ENCODE measurements around the gene TREX2. TPM values are rescaled to one million over a fixed set of nuclear protein-coding genes. Genes with fewer than 3 reads are reported as not detected.

The TREX2 gene
- total RNA-seq, 1 experiment from 2014 or later, result 1.1 TPM

- Histone ChIP-seq H3K79me1 (ENCODE audit: insufficient read depth, low read depth, low read length, poor library complexity, severe bottlenecking) (no peaks in the 10 kb centered on the region), H2BK120ac (ENCODE audit: low read depth, low read length, poor library complexity, severe bottlenecking) (no peak overlapping the region), H2AFZ (ENCODE audit: low read length) (no peak overlapping the region), H3K27me3 (ENCODE audit: insufficient read depth, low read length) (peaks cover 4% of the 10 kb centered on the region; the same call in 1 of the 2 replicates), H3K14ac (ENCODE audit: insufficient read depth, low read length) (no peak overlapping the region; the same call in 1 of the 2 replicates), H2BK20ac (ENCODE audit: low read depth, low read length, poor library complexity, severe bottlenecking) (no peak overlapping the region), H3K4me1 (ENCODE audit: insufficient read depth, low read length) (no peaks in the 10 kb centered on the region), H2BK12ac (ENCODE audit: insufficient read length, low read depth, low read length) (no peak overlapping the region), H3K9ac (ENCODE audit: extremely low read depth, insufficient read length, low read length) (no peak overlapping the region), H3K79me2 (ENCODE audit: insufficient read depth, low read length) (no peaks in the 10 kb centered on the region), H3K4ac (ENCODE audit: low read depth, low read length) (no peak overlapping the region), H3K23ac (ENCODE audit: insufficient read length, low read depth, low read length) (no peak overlapping the region), H3K23me2 (ENCODE audit: insufficient read length, low read depth, low read length, poor library complexity, severe bottlenecking) (no peaks in the 10 kb centered on the region), H2BK5ac (ENCODE audit: insufficient read length, low read length) (no peak overlapping the region), H4K8ac (replicated peaks; ENCODE audit: insufficient read length, low read depth, low read length) (no peak overlapping the region), H2BK15ac (ENCODE audit: low read depth, low read length) (no peak overlapping the region), H3K27ac (ENCODE audit: insufficient read length, low read depth, low read length) (no peak overlapping the region), H4K20me1 (ENCODE audit: control insufficient read depth, insufficient read depth, insufficient read length) (no peaks in the 10 kb centered on the region), H3K9me3 (ENCODE audit: control insufficient read depth, low read depth, low read length) (peaks cover 41% of the 10 kb centered on the region), H4K5ac (ENCODE audit: insufficient read length, low read depth, low read length) (no peak overlapping the region), H3K56ac (ENCODE audit: insufficient read length, low read depth, low read length) (no peak overlapping the region), H3K4me2 (ENCODE audit: insufficient read depth, insufficient read length, low read length) (no peak overlapping the region), H4K91ac (ENCODE audit: insufficient read length, low read depth, low read length) (no peak overlapping the region), H3T11ph (ENCODE audit: low read length) (no peak overlapping the region), H3K18ac (ENCODE audit: insufficient read length, low read depth, low read length) (no peak overlapping the region), H2AK5ac (ENCODE audit: insufficient read length, low read length) (no peak overlapping the region)
- H3K4me3 Mint-ChIP-seq, result no peak overlapping the region
- H3K36me3 Mint-ChIP-seq (ENCODE audit: insufficient read depth in 1 of 3, low read depth in 3 of 3), result peaks cover 4 to 13% (median 6%) of the 10 kb centered on the region in 3 experiments; a peak in 5 of 7 replicates
- H3K4me1 Mint-ChIP-seq, result peaks cover 6 to 21% of the 10 kb centered on the region in 2 experiments; a peak in 3 of 4 replicates
- no peak overlapping the region for H3K27ac Mint-ChIP-seq
- H3K9me3 Mint-ChIP-seq, result peaks cover 75 to 80% of the 10 kb centered on the region in 2 experiments
- no peak for DNase-seq
- TF ChIP-seq CTCF (conservative IDR thresholded peaks at IDR 0.05), result no peak
- no CpG with 5 or more reads among the region's 12 CpGs for WGBS (ENCODE audit: extremely low coverage, insufficient read length, low lambda C conversion rate)
- peaks cover 19% of the 10 kb centered on the region for H3K27me3 Mint-ChIP-seq (ENCODE audit: low read depth)
Observed at GRCh38 chrX:153416781-153417450, 28.9 kb downstream of the TREX2 start.

All from H9 (cell line).